AG04450 (cell line): Measurements from ENCODE around the gene ADGRD1. TPM values are rescaled to one million over a fixed set of nuclear protein-coding genes. Genes with fewer than 3 reads are reported as not detected.

ENCODE experiments used
- CTCF ChIA-PET: fragments of 300-600, 350-600 bp; formaldehyde crosslinking; extraction: SDS; loops from one replicate; lab custom pipeline; 2022; ENCODE audit warnings: antibody characterized with exemption, inconsistent platforms; lab: Charles Lee
- POLR2A ChIA-PET: fragments of 350-600 bp; formaldehyde crosslinking; extraction: SDS; loops from one replicate; lab custom pipeline; 2021; ENCODE audit warnings: antibody characterized with exemption, inconsistent platforms; lab: Yijun Ruan, JAX
- DNase-seq: peaks from one replicate; pipeline ENCODE4 v3.0.0-alpha.2; 2011; ENCODE audit warnings: low read depth, low spot score
- H3K27ac ChIP-seq: one replicate; pipeline ENCODE4 v1.5.1; 2012; ENCODE audit warnings: low read depth, low read length, control low read depth
- H3K27me3 ChIP-seq: one replicate; pipeline ENCODE4 v1.6.0; 2012; ENCODE audit warnings: low read length; ENCODE audit not compliant: control insufficient read depth, insufficient read depth
- H3K4me3 ChIP-seq: 2 replicates; pipeline ENCODE4 v1.5.1; 2011; ENCODE audit warnings: mild to moderate bottlenecking, low read depth, low read length, control low read depth
- H3K9me3 ChIP-seq: 2 replicates; pipeline ENCODE4 v1.5.1; 2012; ENCODE audit warnings: low read length; ENCODE audit not compliant: control insufficient read depth, insufficient read depth
- polyA plus RNA-seq: library from polyadenylated mRNA; depleted of rRNA; stranded (reverse); fragments of >200 nt; gene quantifications from 2 replicates; pipeline ENCODE4 v1.2.3, GENCODE V29; 2011
- TF ChIP-seq, protein P1 (sequence below): IDR thresholded peaks from 2 replicates; pipeline ENCODE4 v1.5.1; 2011; ENCODE audit warnings: low read depth, low read length, control low read depth, inconsistent platforms

Gene ADGRD1
- polyA plus RNA-seq, 1 experiment, result 0.05 TPM

GRCh38 chr12:131131808-131132117 is 178.1 kb downstream of the ADGRD1 start:
- H3K27me3 ChIP-seq, result no peaks in the 10 kb centered on the region
- CTCF ChIA-PET, result interaction anchor here (1.0 kb wide), 1 partner anchor 26 kb away, joined by 3 read pairs; no protein-coding TSS in a partner anchor
- no peak overlapping the region for H3K4me3 ChIP-seq
- H3K9me3 ChIP-seq, result peaks cover 82% of the 10 kb centered on the region
- POLR2A ChIA-PET, result no interaction called here
- H3K27ac ChIP-seq, result no peak overlapping the region
- TF ChIP-seq, protein P1, sequence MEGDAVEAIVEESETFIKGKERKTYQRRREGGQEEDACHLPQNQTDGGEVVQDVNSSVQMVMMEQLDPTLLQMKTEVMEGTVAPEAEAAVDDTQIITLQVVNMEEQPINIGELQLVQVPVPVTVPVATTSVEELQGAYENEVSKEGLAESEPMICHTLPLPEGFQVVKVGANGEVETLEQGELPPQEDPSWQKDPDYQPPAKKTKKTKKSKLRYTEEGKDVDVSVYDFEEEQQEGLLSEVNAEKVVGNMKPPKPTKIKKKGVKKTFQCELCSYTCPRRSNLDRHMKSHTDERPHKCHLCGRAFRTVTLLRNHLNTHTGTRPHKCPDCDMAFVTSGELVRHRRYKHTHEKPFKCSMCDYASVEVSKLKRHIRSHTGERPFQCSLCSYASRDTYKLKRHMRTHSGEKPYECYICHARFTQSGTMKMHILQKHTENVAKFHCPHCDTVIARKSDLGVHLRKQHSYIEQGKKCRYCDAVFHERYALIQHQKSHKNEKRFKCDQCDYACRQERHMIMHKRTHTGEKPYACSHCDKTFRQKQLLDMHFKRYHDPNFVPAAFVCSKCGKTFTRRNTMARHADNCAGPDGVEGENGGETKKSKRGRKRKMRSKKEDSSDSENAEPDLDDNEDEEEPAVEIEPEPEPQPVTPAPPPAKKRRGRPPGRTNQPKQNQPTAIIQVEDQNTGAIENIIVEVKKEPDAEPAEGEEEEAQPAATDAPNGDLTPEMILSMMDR, result no peak
- no peak for DNase-seq

DNA sequence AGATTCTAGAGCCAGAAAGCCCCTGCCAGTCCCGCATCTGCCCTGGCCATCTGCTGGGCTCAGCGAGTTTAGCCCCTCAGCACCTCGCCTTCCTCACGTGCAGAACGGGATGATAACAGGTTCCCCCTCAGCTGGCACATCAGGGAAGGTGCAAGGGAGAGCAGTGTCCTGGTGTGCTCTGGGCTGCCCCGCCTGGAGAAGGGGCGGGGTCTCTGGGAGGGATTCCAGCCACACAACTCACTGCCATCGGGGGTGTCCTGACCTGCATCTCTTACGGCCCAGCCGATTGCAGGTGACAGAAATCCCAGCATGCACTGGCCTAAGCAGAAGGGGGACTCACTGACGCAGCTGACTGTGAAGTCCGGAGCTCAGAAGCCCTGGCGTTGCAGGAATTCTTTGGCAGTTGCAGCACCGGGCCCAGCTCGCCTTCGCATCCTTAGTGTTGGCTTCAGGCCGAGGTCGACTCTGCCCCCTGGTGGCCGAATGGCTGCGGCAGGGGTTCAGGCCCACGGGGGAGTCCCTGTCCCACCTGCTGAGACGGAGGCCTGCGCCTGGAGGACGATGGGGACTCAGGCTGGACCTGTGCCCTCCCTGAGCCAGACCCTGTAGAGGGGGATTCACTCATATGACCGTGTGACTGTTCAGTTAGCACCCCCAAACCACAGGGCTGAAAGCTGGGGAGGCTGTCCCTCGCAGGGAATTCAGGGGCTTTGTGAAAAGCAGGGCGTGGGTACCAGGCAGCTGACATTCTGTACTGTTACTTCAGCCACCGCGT is 178.6 kb downstream of the ADGRD1 start:
- DNase-seq, result no peak
- Histone ChIP-seq H3K9me3 (peaks cover 86% of the 10 kb centered on the region), H3K27ac (no peak overlapping the region), H3K4me3 (no peak overlapping the region), H3K27me3 (no peaks in the 10 kb centered on the region)
- ChIA-PET POLR2A (no interaction called here), CTCF (interaction anchor here (1.0 kb wide), 1 partner anchor 27 kb away, joined by 3 read pairs; no protein-coding TSS in a partner anchor)
- TF ChIP-seq, protein P1, result peak; percentile 7; the same call in 1 of the 2 replicates

- TF ChIP-seq, protein P1, result no peak
- CTCF ChIA-PET, result no interaction called here
- H3K27me3 ChIP-seq, result no peaks in the 10 kb centered on the region
- no peak overlapping the region for H3K27ac ChIP-seq
- no peak for DNase-seq
- no peak overlapping the region for H3K4me3 ChIP-seq
- peaks cover 89% of the 10 kb centered on the region for H3K9me3 ChIP-seq
- POLR2A ChIA-PET, result no interaction called here
These were observed 179.6 kb downstream of the ADGRD1 start for GRCh38 chr12:131133015-131133905.

DNA sequence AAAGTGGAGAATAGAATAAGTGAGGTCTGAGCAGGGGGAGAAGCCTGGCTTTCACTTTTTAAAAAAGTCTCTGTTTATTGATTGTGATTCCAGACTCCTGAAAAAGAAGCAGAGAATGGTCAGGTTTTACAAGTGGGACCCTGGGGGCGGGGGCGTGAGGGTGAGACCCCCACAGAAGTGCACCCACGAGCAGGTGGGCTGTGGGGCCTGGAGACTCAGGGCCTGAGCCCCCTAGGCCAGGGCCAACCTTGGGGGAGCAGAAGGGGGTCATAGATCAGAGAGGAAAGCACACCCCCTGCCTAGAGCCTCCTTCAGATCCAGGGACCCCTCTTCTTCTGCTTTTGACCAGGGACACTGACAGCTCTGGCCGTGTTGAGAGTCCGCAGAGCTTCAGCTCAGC is 180.3 kb downstream of the ADGRD1 start:
- TF ChIP-seq, protein P1, result no peak
- CTCF ChIA-PET, result no interaction called here
- Histone ChIP-seq H3K4me3 (no peak overlapping the region), H3K27ac (no peak overlapping the region), H3K27me3 (no peaks in the 10 kb centered on the region), H3K9me3 (peaks cover 91% of the 10 kb centered on the region)
- POLR2A ChIA-PET, result no interaction called here
- no peak for DNase-seq
